ENCODE results near the gene DOCK2.

- TF ChIP-seq CTCF (IDR thresholded peaks at IDR 0.05), result no peak
- no peak for TF ChIP-seq POLR2A (IDR thresholded peaks at IDR 0.05)
- TF ChIP-seq POLR2AphosphoS5 (IDR thresholded peaks at IDR 0.05), result no peak
- TF ChIP-seq EP300 (IDR thresholded peaks at IDR 0.05), result no peak
Observed at GRCh38 chr5:169836835-169837536, 199.9 kb downstream of the DOCK2 start.
